ENCODE data around the gene ZNF90.
"Not testable (repeated sequence)": the region's sequence is repeated elsewhere in the genome, so short reads cannot be mapped to it uniquely, and the experiment has no call there.

- not testable (repeated sequence) for TF ChIP-seq POLR2A, CTCF (IDR thresholded peaks at IDR 0.05)
These were observed 5.1 kb downstream of the ZNF90 start for GRCh38 chr19:20082876-20083275.

Data from thyroid gland (tissue), 4 donors.